Measurements from ENCODE around the gene EXD3.

DNA sequence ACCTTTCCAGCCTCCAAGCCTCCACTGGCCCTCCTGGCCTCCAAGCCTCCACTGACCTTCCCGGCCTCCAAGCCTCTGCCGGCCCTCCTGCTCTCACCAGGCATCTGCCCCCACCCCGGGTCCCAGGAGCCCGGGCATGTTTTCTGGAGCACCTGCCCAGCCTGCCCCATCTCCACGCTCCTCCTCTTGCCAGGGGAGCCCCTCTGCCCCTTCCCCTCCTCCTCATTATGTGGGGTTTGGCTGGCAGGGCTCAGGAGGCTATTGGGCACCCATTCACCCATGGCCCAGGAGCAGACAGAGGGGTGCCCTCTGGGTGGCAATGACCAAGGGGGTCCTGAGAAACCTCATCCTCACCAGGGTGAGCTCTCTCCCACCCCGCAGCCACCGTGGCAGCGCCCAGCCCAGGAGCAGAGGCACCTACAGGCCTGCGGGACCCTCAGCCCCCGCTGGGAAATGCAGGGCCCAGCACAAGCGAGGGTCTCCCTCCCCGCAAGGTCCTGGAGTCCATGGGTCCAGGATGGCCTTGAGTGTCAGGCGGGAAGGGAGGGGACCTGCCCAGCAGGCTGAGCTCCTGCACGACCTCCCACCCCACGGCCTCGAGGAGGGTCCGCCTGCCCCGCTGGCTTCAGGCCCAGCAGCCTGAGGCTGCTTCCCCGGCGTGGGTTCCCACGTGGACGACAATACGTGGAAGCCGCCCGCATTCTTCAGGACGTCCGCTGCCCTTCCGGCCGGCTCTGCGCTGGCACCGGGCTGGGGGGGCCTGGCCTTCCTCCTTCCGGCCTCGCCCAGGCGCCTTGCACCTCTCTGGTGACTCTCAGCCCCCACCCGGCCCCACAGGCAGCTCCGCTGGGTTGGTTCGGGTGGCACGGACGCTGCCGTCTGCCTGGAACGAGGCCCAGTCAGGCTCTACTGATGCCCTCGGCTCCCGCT, 69.5 kb downstream of the EXD3 start:
- TF ChIP-seq, protein P1, sequence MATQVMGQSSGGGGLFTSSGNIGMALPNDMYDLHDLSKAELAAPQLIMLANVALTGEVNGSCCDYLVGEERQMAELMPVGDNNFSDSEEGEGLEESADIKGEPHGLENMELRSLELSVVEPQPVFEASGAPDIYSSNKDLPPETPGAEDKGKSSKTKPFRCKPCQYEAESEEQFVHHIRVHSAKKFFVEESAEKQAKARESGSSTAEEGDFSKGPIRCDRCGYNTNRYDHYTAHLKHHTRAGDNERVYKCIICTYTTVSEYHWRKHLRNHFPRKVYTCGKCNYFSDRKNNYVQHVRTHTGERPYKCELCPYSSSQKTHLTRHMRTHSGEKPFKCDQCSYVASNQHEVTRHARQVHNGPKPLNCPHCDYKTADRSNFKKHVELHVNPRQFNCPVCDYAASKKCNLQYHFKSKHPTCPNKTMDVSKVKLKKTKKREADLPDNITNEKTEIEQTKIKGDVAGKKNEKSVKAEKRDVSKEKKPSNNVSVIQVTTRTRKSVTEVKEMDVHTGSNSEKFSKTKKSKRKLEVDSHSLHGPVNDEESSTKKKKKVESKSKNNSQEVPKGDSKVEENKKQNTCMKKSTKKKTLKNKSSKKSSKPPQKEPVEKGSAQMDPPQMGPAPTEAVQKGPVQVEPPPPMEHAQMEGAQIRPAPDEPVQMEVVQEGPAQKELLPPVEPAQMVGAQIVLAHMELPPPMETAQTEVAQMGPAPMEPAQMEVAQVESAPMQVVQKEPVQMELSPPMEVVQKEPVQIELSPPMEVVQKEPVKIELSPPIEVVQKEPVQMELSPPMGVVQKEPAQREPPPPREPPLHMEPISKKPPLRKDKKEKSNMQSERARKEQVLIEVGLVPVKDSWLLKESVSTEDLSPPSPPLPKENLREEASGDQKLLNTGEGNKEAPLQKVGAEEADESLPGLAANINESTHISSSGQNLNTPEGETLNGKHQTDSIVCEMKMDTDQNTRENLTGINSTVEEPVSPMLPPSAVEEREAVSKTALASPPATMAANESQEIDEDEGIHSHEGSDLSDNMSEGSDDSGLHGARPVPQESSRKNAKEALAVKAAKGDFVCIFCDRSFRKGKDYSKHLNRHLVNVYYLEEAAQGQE (IDR thresholded peaks at IDR 0.05; ENCODE audit: insufficient replicate concordance, low read depth) = no peak
- TF ChIP-seq, protein P2, sequence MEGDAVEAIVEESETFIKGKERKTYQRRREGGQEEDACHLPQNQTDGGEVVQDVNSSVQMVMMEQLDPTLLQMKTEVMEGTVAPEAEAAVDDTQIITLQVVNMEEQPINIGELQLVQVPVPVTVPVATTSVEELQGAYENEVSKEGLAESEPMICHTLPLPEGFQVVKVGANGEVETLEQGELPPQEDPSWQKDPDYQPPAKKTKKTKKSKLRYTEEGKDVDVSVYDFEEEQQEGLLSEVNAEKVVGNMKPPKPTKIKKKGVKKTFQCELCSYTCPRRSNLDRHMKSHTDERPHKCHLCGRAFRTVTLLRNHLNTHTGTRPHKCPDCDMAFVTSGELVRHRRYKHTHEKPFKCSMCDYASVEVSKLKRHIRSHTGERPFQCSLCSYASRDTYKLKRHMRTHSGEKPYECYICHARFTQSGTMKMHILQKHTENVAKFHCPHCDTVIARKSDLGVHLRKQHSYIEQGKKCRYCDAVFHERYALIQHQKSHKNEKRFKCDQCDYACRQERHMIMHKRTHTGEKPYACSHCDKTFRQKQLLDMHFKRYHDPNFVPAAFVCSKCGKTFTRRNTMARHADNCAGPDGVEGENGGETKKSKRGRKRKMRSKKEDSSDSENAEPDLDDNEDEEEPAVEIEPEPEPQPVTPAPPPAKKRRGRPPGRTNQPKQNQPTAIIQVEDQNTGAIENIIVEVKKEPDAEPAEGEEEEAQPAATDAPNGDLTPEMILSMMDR (IDR thresholded peaks at IDR 0.05; ENCODE audit: insufficient read depth, low read length) = no peak
- TF ChIP-seq POLR2AphosphoS5 (IDR thresholded peaks at IDR 0.05; ENCODE audit: low read depth) (no peak), SPI1 (IDR thresholded peaks at IDR 0.05; ENCODE audit: borderline replicate concordance, low read depth) (no peak), GABPA (IDR thresholded peaks at IDR 0.05; ENCODE audit: low read depth) (no peak)

All from HL-60 (cell line).